IPS DF 19.7 (cell line): ENCODE measurements around the gene TCP11L2.
"Not testable (repeated sequence)": the region's sequence is repeated elsewhere in the genome, so short reads cannot be mapped to it uniquely, and the experiment has no call there.

Experiments used
- DNase-seq: peaks from one replicate; pipeline ENCODE4 v3.0.0-alpha.2; 2013; ENCODE audit warnings: low read depth, low spot score

The TCP11L2 gene

GRCh38 chr12:106307181-106307580, 4.6 kb downstream of the TCP11L2 start:
- no peak for DNase-seq

DNA sequence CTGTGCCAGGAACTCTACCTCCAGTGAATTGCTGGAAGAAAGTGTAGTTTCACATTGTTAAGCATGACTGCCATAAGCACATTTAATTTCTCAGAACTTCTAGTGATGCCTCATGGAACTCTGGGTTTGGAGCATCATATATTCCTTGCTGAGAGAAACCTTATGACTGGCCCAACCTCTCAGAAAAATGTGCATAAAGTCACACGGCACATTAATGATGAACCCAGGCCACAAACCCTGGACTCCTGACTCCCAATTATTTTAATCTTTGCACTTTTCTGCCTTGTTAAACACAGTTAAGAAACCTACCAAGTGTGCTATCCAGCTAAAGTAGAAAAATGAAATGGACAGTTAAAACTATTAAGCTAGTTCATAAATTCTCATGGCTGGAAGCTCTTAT, 5.6 kb downstream of the TCP11L2 start:
- DNase-seq, result no peak

- DNase-seq, result no peak
Observed at GRCh38 chr12:106308611-106309010, 6.1 kb downstream of the TCP11L2 start.

- no peak for DNase-seq
Observed at GRCh38 chr12:106309671-106310505, 7.4 kb downstream of the TCP11L2 start.

GRCh38 chr12:106310687-106311086, 8.2 kb downstream of the TCP11L2 start:
- no peak for DNase-seq

- DNase-seq, result no peak
Observed at GRCh38 chr12:106311139-106311538, 8.6 kb downstream of the TCP11L2 start.

DNA sequence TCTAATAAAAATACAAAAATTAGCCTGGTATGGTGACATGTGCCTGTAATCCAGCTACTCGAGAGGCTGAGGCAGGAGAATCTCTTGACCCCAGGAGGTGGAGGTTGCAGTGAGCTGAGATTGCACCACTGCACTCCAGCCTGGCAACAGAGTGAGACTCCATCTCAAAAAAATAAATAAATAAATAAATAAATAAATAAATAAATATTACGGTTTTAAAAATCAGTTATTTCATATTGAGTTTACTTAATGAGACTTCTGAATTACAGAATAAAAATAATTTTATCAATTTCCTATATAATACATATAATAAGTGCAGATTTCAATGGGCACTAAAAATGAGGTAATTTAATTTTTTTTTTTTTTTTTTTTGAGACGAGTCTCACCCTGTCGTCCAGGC, 10.9 kb downstream of the TCP11L2 start:
- not testable (repeated sequence) for DNase-seq

GRCh38 chr12:106315523-106315922, 13.0 kb downstream of the TCP11L2 start:
- DNase-seq, result no peak

DNA sequence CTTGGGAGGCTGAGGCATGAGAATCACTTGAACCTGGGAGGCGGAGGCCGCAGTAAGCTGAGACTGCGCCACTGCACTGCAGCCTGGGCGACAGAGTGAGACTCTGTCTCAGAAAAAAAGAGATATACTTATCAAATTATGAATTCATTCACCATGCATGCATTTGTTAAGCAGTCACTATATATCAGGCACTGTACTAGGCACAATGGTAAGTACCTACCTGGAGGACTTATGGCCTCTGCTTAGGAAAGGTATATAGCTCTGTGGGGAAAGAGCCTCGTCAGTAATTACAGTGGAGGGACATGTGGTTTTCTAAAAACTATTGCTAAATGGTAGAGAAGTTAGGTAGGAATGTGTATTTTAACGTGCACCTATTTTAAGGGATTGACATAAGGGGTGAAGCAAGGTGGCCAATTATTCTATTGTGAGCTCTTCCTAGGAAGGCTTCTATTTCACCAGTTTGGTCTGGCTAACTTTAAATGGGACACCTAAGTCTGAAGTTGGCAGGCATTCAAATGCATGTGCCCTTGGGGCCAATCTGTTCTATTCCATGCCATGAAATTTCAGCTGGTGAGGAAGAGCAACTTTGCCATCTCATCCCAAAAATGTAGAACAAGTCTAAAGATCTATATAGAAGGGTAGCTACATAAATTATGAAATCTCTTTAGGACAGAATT, 15.0 kb downstream of the TCP11L2 start:
- DNase-seq, result no peak

GRCh38 chr12:106321139-106321850, 18.8 kb downstream of the TCP11L2 start:
- DNase-seq, result no peak

- no peak for DNase-seq
Observed at GRCh38 chr12:106323537-106323936, 21.0 kb downstream of the TCP11L2 start.

DNA sequence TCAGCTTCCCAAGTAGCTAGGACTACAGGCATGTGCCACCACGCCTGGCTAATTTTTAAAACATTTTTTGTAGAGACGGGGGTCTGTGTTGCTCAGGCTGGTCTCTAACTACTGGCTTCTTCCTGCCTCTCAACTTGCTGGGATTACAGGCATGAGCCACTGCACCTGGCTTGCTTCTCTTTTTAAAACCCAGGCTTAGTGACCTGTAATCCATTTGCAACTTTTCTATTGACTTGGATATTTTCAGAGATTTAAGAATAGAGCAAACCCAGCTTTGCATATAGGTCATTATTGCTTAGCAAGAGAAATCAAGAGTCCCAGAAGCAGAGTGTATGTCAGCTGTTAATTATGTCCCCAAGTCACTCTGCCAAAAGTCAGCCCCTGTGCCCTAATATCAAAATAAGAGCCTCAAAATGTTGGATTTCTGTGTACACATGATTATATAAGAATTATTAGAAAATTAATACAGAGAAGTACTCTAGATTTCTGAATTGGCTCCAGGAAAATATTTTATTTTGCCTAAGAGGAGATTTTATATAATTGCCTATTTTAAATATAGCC, 24.9 kb downstream of the TCP11L2 start:
- no peak for DNase-seq

DNA sequence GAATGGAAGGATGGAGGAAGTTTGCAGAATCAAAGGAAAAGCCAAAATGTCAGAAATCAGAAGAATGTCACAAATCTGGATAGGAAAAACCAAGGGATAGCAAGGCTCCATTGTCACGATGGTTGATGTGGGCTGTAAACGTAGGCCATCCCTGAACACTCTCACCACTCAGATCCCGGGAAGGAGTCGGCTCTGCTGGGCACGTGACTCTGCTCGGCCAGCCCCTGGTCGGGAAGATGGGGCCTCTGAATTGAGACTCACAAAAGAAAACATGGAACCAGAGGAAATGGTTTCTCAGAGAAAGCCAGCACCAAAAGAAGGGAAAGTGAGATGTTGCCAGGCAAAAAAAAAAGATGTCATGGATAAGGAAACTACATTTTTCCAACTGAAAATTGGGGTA, 26.2 kb downstream of the TCP11L2 start:
- DNase-seq, result no peak

GRCh38 chr12:106329231-106329982, 26.9 kb downstream of the TCP11L2 start:
- no peak for DNase-seq

DNA sequence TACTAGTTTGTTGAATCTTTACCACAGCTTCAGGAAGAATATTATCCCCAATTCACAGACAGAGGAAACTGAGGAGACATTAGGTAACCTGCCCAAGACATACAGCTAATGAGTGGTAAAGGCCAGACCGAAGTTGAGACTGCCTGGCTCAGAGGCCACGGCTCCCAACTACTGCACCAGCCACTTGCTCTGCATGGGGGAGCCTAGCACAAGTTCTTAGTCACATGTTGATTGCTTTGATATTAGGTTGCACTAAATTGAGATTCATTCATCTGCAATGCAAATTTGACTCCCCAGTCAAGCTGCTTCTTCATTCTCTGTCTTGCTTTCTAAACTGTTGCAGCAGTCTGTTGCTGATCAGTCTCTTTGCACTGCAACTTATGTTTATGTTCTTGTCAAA, 29.1 kb downstream of the TCP11L2 start:
- DNase-seq, result no peak

DNA sequence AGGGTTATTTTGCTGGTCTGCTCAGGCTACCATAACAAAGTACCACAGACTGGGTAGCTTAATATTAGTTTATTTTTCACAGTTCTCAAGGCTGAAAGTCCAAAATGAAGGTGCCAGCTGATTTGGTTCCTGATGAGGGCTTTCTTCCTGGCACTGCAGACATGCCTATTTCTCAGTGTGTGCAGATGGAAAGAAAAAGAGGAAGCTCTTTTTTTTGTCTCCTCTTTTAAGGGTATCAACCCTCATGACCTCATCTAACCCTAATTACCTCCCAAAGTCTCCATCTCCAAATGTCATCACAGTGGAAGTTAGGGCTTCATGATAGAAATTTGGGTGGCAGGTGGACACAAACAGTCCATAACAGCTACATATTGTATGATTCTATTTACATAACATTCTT, 30.0 kb downstream of the TCP11L2 start:
- DNase-seq, result no peak

DNA sequence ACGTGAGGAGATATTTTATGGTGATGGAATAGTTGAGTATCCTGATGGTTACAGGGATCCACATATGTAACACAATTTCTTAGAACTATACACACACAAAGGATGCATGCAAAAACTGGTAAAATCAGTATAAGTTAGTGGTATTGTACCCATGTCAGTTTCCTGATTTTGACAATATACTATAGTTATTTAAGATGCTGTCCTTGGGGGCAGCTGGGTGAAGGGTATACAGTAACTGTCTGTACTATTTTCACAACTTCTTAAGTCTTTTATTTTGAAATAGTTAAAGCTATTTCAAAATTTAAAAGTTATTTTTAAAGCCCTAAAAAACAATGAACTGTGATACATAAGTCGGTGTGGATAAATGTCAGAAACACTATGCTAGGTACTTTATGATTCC, 30.5 kb downstream of the TCP11L2 start:
- no peak for DNase-seq

DNA sequence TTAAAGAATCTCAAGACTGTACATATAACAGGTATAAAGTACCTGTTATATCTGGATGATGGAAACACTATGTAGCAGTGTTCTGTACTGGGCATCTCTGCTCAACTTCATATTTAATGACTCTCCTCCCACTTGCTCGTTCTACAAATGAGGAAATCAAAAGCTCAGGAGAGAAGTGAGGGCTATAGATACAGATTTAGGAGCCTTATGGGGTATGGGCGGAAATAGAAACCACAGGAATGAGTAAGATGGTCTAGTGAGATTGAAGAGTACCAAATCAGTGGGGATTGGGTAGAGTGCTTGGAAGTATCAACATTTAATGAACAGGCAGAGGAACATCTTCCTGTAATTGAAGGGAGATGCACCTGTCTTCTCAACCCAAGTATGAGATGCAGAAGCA, 31.2 kb downstream of the TCP11L2 start:
- no peak for DNase-seq

- no peak for DNase-seq
Observed at GRCh38 chr12:106341086-106341877, 38.7 kb downstream of the TCP11L2 start.

- no peak for DNase-seq
Observed at GRCh38 chr12:106342397-106343213, 40.1 kb downstream of the TCP11L2 start.
